ES-I3 (cell line): Measurements from ENCODE around the gene GPR15LG.
"Not testable (repeated sequence)": the region's sequence is repeated elsewhere in the genome, so short reads cannot be mapped to it uniquely, and the experiment has no call there.

ENCODE experiments used
- H3K36me3 ChIP-seq: 2 replicates; pipeline ENCODE4 v1.6.1; 2013; ENCODE audit warnings: mild to moderate bottlenecking, low read length, control low read depth, moderate library complexity; ENCODE audit not compliant: insufficient read depth
- H3K4me1 ChIP-seq: 2 replicates; pipeline ENCODE4 v1.6.1; 2013; ENCODE audit warnings: mild to moderate bottlenecking, control low read depth, low read length; ENCODE audit not compliant: insufficient read depth
- H3K9ac ChIP-seq: 2 replicates; pipeline ENCODE4 v1.6.1; 2013; ENCODE audit warnings: low read depth, mild to moderate bottlenecking, low read length, moderate library complexity
- H3K9me3 ChIP-seq: 2 replicates; pipeline ENCODE4 v1.6.1; 2013; ENCODE audit warnings: mild to moderate bottlenecking, low read length, moderate library complexity; ENCODE audit not compliant: control insufficient read depth, insufficient read depth

Gene GPR15LG

DNA sequence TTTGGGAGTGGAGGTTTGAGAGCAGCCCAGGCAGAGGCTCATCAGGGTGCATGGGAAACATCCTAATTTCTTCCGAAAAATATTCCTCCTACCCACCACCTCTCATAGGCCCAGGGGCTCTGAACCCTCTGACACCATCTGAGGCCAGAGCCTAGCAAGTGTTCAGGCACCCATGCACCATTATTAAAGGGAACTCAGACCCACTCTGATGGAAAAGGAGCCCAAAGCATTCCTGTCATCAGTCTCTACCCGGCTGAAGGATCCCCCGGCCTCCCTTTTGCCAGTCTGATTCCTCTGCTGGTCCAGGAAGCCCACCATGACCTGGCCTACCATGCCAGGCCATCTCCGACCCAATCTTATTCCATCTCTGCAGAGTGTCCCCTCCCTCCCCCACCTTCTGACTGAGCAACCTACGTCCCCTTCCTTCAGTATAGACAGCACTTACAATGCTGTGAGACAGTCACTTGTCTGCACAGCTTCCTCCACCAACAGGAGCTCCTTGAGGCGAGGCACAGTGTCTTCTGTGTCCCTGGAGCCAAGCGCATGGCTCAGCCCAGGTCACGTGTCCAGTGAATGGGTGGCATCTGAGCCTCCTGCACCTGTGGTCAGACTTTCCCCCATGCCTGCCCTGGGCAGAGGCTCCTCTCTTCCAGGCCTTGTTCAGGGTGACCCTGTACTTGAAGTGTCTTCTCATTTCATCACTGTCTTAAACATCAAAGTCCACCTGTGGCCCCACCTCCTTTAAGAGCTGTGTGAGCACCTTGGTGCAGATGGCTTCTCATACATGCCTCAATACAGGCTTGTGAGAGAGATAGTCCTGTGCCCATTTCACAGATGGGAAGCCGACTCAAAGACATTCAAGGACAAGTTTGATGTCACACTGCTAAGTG, 889 bp upstream of the GPR15LG start:
- Histone ChIP-seq H3K9me3 (no peaks in the 10 kb centered on the region), H3K36me3 (no peaks in the 10 kb centered on the region), H3K4me1 (no peaks in the 10 kb centered on the region), H3K9ac (no peak overlapping the region)

DNA sequence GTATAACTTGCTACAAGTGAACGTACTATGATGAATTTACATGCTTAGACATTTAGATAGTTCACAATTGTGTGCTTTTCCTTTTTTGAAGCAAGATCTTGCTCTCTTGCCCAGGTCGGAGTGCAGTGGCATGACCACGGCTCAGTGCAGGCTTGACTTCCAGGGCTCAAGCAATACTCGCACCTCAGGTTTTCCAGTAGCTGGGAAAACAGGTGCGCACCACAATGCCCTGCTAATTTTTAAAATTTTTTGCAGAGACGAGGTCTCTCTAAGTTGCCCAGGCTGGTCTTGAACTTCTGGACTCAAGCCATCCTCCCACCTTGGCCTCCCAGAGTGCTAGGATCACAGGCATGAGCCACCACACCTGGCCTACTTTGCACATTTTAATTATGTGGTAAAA, 1.8 kb downstream of the GPR15LG start:
- H3K9ac ChIP-seq: no peak overlapping the region
- H3K4me1 ChIP-seq: 0 out of 2 replicates have a peak, but pooled peaks cover 4% of the 10 kb centered on the region
- no peaks in the 10 kb centered on the region for H3K36me3 ChIP-seq
- H3K9me3 ChIP-seq: no peaks in the 10 kb centered on the region

DNA sequence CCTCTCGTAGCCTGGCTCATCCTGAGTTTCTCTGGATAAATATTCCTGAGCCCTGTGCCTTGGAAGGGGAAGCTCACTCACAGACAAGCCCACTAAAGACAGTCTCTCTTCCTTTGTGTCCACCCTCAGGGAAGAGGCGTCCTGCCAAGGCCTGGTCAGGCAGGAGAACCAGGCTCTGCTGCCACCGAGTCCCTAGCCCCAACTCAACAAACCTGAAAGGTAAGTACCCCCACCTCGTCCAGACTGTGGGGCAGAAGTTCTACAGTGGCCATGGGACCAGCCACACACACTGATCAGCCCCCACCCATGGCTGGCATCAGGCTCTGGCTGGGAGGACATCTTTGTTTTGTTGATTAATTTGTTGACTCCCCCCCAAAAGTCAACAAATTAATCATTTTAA, 2.8 kb downstream of the GPR15LG start:
- no peaks in the 10 kb centered on the region for H3K36me3 ChIP-seq
- no peak overlapping the region for H3K9ac ChIP-seq
- H3K9me3 ChIP-seq: 0 out of 2 replicates have a peak, but pooled peaks cover 3% of the 10 kb centered on the region
- 0 out of 2 replicates have a peak, but pooled peaks cover 4% of the 10 kb centered on the region for H3K4me1 ChIP-seq

DNA sequence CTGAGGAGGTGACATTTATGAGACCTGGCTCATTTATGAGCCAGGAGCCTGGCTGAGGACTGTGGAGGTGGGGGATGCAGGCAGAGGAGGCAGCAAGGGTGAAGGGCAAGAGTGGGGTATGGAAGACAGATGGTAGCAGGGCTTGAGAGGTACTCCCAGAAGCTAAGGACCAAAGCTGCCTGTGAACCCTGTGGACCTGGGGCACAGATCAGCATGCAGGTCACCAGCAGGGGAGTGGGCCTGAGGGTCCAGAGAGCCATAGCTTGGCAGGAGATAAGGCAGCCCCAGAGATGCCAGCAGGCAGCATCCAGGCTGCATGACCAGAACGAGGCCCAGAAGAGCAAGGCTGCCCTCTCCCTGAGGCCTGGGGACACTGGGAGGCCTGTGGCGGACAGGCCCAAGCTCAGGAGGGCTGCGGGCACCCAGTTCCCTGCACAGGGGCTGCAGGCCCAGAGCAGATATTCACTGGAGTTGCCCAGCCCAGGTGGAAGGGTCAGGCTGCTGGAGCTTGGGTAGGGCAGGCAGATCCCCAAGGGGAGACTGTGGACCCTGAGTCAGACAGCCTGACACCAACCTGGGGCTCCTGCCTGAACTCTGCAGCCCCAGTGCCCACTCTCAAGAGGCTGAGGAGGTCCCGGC, 3.4 kb downstream of the GPR15LG start:
- Histone ChIP-seq H3K36me3 (no peaks in the 10 kb centered on the region), H3K9ac (no peak overlapping the region), H3K4me1 (0 out of 2 replicates have a peak, but pooled peaks cover 4% of the 10 kb centered on the region), H3K9me3 (peaks cover 7% of the 10 kb centered on the region)

DNA sequence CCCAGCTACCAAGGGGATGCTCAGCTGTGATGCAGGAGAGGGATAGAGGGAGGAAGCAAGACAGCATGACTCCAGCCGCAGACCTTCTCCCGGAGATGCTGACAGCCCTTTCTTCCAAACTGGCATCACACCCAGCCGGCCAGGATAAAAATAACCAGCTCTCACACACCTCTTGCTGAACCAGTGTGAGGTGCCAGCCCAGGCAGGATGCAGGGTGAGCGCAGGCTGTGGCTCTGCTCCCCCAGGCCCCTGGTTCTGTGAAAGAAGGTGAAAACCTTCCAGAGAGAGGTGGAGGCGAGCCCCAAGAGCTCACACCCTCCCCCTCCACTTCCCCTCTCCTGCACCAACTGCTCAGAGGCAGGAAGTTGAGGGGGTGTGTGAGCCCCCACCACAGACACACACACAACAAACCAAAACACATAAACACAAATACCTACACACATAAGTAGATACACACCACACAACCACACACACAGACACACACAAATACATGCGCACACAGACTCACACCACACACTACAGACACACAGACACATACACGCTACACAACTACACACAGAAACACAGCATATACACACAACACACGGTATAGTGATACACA, 4.0 kb downstream of the GPR15LG start:
- H3K9me3 ChIP-seq: peaks cover 7% of the 10 kb centered on the region
- no peak overlapping the region for H3K9ac ChIP-seq
- no peaks in the 10 kb centered on the region for H3K36me3 ChIP-seq
- H3K4me1 ChIP-seq: 0 out of 2 replicates have a peak, but pooled peaks cover 4% of the 10 kb centered on the region

DNA sequence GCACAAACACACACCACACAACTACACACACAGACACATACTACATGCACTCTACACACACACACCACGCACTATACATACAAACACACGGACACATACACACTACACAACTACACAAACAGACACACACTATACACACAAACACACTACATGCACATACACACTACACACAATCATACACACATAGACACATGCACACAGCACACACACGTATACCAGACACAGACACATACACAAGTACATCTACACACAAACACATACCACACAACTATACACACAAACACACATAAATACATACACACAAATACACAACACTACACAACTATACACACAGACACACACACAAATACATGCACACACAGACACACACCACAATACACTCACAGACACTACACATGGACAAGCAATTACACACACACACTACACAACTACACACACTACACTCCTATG, 4.6 kb downstream of the GPR15LG start:
- Histone ChIP-seq H3K9ac (no peak overlapping the region), H3K9me3 (peaks cover 7% of the 10 kb centered on the region), H3K36me3 (no peaks in the 10 kb centered on the region), H3K4me1 (0 out of 2 replicates have a peak, but pooled peaks cover 4% of the 10 kb centered on the region)

DNA sequence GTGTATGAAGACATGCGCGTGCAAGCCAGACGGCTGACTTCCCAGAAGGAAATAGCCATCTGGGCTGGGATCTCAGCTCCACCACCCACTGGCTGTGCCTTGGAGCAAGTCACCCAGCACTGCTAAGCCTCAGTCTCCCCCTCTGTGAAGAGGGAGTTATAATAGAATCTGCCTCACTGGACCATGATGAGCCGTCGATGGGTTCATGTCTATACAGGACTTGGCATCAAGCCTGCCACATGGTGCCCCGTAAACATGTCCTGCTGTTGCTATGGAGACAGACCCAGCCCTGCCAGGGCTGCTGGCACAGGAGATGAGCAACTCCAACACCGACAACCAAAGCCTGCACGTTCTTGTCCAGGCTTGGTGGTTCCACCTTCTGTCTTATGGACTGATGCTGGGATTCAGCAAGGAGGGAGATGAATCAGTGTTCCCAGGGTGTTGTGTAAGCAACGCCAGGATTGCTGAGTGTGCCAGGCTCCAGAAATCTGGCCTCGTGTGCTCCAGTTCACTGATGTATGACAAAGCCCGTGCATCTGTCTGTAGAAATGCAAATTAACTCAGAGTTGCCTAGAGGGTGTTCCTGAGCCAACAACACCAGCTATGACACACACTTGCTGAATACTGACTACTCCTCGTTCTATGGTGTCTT, 5.6 kb downstream of the GPR15LG start:
- Histone ChIP-seq H3K9me3 (peaks cover 7% of the 10 kb centered on the region), H3K9ac (no peak overlapping the region), H3K36me3 (no peaks in the 10 kb centered on the region), H3K4me1 (0 out of 2 replicates have a peak, but pooled peaks cover 4% of the 10 kb centered on the region)

DNA sequence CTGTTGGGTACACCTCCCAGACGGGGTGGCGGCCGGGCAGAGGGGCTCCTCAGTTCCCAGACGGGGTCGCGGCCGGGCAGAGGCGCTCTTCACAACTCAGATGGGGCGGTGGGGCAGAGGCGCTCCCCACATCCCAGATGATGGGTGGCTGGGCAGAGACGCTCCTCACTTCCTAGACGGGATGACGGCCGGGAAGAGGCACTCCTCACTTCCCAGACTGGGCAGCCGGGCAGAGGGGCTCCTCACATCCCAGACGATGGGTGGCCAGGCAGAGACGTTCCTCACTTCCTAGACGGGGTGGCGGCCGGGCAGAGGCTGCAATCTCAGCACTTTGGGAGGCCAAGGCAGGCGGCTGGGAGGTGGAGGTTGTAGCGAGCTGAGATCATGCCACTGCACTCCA, 6.8 kb downstream of the GPR15LG start:
- H3K4me1 ChIP-seq: not testable (repeated sequence)

DNA sequence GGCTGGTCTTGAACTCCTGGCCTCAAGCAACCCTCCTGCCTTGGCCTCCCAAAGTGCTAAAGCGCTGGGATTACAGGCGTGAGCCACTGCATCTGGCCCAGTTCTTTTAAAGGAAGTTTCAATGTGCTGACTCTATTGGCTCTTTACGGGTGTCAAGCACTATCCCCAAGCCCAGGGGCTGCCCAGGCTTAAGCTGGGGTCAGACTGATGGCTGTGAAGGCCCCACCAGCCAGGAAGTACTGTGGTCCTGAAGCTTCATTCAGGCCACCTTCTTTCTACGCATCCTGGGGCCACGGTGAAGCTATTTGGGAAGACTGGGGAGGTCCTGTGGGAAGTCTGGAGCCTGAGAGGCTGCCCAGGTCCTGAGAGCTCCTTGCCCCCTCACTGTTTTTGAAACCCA, 8.0 kb downstream of the GPR15LG start:
- peaks cover 7% of the 10 kb centered on the region for H3K9me3 ChIP-seq
- H3K9ac ChIP-seq: no peak overlapping the region
- no peaks in the 10 kb centered on the region for H3K36me3 ChIP-seq
- 0 out of 2 replicates have a peak, but pooled peaks cover 4% of the 10 kb centered on the region for H3K4me1 ChIP-seq

More for the DNA sequence above, 6.8 kb downstream of the GPR15LG start:
- not testable (repeated sequence) for H3K9ac ChIP-seq, H3K36me3 ChIP-seq, H3K9me3 ChIP-seq

DNA sequence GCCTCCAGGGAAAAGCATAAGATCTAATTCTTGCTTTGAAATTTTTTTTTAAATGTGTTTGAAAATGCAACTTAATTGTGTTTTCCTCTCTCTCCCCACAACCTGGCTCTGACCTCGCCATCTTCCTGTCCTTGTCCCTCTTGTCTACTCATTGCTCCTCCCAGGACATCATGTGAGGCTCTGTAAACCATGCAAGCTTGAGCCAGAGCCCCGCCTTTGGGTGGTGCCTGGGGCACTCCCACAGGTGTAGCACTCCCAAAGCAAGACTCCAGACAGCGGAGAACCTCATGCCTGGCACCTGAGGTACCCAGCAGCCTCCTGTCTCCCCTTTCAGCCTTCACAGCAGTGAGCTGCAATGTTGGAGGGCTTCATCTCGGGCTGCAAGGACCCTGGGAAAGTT, 10.9 kb downstream of the GPR15LG start:
- Histone ChIP-seq H3K36me3 (no peaks in the 10 kb centered on the region), H3K9me3 (peaks cover 7% of the 10 kb centered on the region), H3K9ac (no peak overlapping the region), H3K4me1 (0 out of 2 replicates have a peak, but pooled peaks cover 2% of the 10 kb centered on the region)

DNA sequence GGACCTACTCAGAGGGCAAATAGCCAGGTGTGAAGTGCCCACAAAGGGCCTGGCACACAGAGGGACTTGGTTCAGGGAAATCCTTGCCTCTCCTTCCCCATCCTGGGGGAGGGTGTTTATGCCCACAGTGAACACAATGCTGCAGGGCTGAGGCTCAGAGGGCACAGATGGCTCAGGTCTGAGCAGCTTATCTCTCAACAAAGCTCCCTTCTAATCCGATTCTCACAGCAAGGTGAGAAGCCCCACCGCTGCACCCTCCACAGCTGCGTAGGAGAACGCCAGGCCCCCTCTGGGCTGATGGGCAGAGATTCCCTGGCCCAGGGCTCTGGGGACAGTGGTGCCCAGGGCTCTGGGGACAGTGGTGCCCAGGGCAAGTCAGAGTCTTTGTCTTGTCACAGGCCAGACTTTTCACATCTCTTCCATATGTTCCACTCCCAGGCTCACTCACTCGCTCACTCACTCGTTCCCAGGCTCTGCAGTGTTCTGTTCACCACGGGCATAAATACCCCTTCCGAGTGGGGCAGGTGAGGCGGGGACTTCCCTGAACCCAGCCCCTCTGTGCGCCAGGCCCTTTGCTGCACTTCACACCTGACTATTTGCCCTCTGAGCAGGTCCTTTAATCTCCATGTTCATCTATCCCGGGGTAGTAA, 12.1 kb downstream of the GPR15LG start:
- Histone ChIP-seq H3K9me3 (peaks cover 7% of the 10 kb centered on the region), H3K9ac (no peak overlapping the region), H3K36me3 (no peaks in the 10 kb centered on the region), H3K4me1 (no peaks in the 10 kb centered on the region)

DNA sequence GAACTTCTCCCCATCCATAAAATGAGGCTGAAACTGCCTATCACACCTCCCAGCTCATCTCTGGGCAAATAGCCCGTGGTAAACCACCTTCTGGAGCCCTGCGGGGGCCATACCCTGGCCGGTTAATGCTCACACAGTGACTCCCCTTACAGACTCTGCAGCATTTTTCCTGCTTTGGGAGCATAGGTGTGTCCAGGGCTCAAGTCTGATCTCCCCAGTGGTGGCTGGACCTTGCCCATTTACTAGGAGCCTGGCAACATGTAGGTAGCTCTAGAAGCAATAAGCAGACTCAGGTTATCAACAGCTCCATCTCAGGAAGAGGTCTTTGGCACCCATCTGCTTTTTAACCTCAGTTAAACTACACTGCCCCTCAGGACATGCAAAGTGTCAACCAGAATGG, 15.2 kb downstream of the GPR15LG start:
- no peaks in the 10 kb centered on the region for H3K4me1 ChIP-seq
- no peak overlapping the region for H3K9ac ChIP-seq
- no peaks in the 10 kb centered on the region for H3K36me3 ChIP-seq
- no peaks in the 10 kb centered on the region for H3K9me3 ChIP-seq

DNA sequence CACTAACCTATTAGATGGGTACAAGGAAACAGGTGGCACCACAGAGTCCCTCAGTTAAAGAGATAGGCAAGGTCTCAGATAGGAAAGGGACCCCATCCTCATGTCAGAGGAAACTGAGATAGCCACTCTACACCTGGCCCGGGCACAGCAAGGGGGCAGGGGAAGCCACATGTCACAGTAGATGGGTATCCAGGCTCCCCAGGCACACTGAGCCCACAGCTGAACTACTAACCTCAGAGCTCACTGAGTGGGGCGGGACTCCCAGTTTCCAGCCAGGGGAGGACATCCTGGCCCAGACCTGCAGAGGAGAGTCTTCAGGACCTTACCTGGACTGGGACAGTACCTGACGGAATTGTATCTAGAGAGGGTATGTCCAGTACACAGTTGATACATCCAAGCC, 17.0 kb downstream of the GPR15LG start:
- no peaks in the 10 kb centered on the region for H3K4me1 ChIP-seq
- no peaks in the 10 kb centered on the region for H3K9me3 ChIP-seq
- no peak overlapping the region for H3K9ac ChIP-seq
- no peaks in the 10 kb centered on the region for H3K36me3 ChIP-seq

DNA sequence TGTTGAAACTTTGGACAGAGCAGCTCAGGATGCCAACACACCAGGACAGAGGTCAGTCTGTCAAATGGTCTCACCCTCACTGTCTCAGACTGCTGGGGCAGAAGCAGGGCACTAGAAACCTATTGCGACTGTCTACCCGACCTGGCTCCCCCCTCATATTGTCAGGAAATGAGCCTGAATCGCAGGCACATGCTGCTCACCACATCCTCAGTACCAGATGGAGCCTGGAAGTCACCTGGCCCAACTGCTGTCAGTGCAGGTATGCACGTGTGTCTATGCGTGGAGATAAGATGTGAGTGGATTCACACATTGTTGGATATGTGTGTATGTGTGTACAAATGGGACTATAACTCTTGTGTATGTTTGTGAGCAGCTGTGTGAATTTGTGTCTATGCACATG, 17.5 kb downstream of the GPR15LG start:
- no peaks in the 10 kb centered on the region for H3K9me3 ChIP-seq
- H3K4me1 ChIP-seq: no peaks in the 10 kb centered on the region

More for the DNA sequence above, 17.5 kb downstream of the GPR15LG start:
- H3K36me3 ChIP-seq: no peaks in the 10 kb centered on the region
- no peak overlapping the region for H3K9ac ChIP-seq
